Mesenchymal stem cell (in vitro differentiated cells and primary cell): ENCODE results near the gene RUSF1.

Experiments used
- DNase-seq: peaks from one replicate; pipeline ENCODE4 v3.0.0-alpha.2; 2013
- H2AFZ ChIP-seq: one replicate; pipeline ENCODE4 v1.6.1; 2013; ENCODE audit warnings: low read depth, mild to moderate bottlenecking, control low read depth, inconsistent platforms, low read length, moderate library complexity
- H2AK5ac ChIP-seq: 2 replicates; pipeline ENCODE4 v1.6.1; 2013; ENCODE audit warnings: low read length, moderate library complexity, mild to moderate bottlenecking, inconsistent platforms; ENCODE audit not compliant: severe bottlenecking
- H2BK120ac ChIP-seq: one replicate; pipeline ENCODE4 v1.6.1; 2013; ENCODE audit warnings: low read depth, mild to moderate bottlenecking, inconsistent platforms, low read length, moderate library complexity
- H2BK12ac ChIP-seq, 2 experiments: one replicate each; pipeline ENCODE4 v1.6.1; 2013; ENCODE audit warnings: inconsistent platforms in 2 of 2, low read length in 2 of 2, mild to moderate bottlenecking in 2 of 2, moderate library complexity in 2 of 2, control low read depth in 1 of 2
- H2BK15ac ChIP-seq: one replicate; pipeline ENCODE4 v1.6.1; 2013; ENCODE audit warnings: mild to moderate bottlenecking, low read depth, inconsistent platforms; ENCODE audit not compliant: poor library complexity, severe bottlenecking
- H2BK5ac ChIP-seq: 2 replicates; pipeline ENCODE4 v1.6.1; 2013; ENCODE audit warnings: low read depth, mild to moderate bottlenecking, low read length, control low read depth, inconsistent platforms; ENCODE audit not compliant: poor library complexity, severe bottlenecking
- H3K14ac ChIP-seq, 2 experiments: one replicate each; pipeline ENCODE4 v1.6.1; 2013; ENCODE audit warnings: inconsistent platforms in 2 of 2, low read length in 2 of 2, control low read depth in 1 of 2, mild to moderate bottlenecking in 1 of 2, moderate library complexity in 1 of 2
- H3K18ac ChIP-seq, 2 experiments: one replicate each; pipeline ENCODE4 v1.6.1; 2013; ENCODE audit warnings: inconsistent platforms in 2 of 2, low read length in 2 of 2, control low read depth in 1 of 2, low read depth in 1 of 2, mild to moderate bottlenecking in 1 of 2
- H3K23ac ChIP-seq, 2 experiments: one replicate each; pipeline ENCODE4 v1.6.1; 2013; ENCODE audit warnings: inconsistent platforms in 2 of 2, low read length in 2 of 2, mild to moderate bottlenecking in 2 of 2, moderate library complexity in 2 of 2, control low read depth in 1 of 2
- H3K27ac ChIP-seq: 2 replicates; pipeline ENCODE4 v1.5.1; 2013; ENCODE audit warnings: mild to moderate bottlenecking, moderate library complexity, low read length, control low read depth, inconsistent platforms; ENCODE audit not compliant: poor library complexity, severe bottlenecking
- H3K27me3 ChIP-seq, 2 experiments: 2 replicates each; pipeline versions ENCODE4 v1.6.1 to v1.7.0; 2013; ENCODE audit warnings: low read length in 2 of 2, mild to moderate bottlenecking in 2 of 2, moderate library complexity in 2 of 2, control low read depth in 1 of 2, inconsistent platforms in 1 of 2; ENCODE audit not compliant: control insufficient read depth in 1 of 2, insufficient read depth in 1 of 2
- H3K36me3 ChIP-seq, 2 experiments: 2 replicates each; pipeline versions ENCODE4 v1.6.1 to v1.7.0; 2013; ENCODE audit warnings: low read length in 2 of 2, control low read depth in 1 of 2, inconsistent platforms in 1 of 2, low read depth in 1 of 2, mild to moderate bottlenecking in 1 of 2; ENCODE audit not compliant: insufficient read depth in 2 of 2, control insufficient read depth in 1 of 2
- H3K4ac ChIP-seq, 2 experiments: one replicate each; pipeline ENCODE4 v1.6.1; 2013; ENCODE audit warnings: inconsistent platforms in 2 of 2, low read length in 2 of 2, mild to moderate bottlenecking in 2 of 2, moderate library complexity in 2 of 2, control low read depth in 1 of 2, low read depth in 1 of 2
- H3K4me1 ChIP-seq: 2 replicates; pipeline ENCODE4 v1.6.1; 2013; ENCODE audit warnings: low read depth, low read length, control low read depth; ENCODE audit not compliant: control insufficient read depth, insufficient read depth
- H3K4me2 ChIP-seq: 2 replicates; pipeline ENCODE4 v1.6.1; 2013; ENCODE audit warnings: low read length, mild to moderate bottlenecking, inconsistent platforms; ENCODE audit not compliant: poor library complexity, severe bottlenecking
- H3K4me3 ChIP-seq, 2 experiments: 2 replicates each; pipeline versions ENCODE4 v1.5.1 to v1.7.0; 2013; ENCODE audit warnings: low read length in 2 of 2, mild to moderate bottlenecking in 2 of 2, control low read depth in 1 of 2, low read depth in 1 of 2; ENCODE audit not compliant: insufficient read depth in 1 of 2
- H3K79me1 ChIP-seq: replicated peaks from 2 replicates; pipeline ENCODE4 v1.6.1; 2013; ENCODE audit warnings: mild to moderate bottlenecking, control low read depth, low read length, inconsistent platforms; ENCODE audit not compliant: poor library complexity, severe bottlenecking
- H3K9ac ChIP-seq: 2 replicates; pipeline ENCODE4 v1.7.0; 2013; ENCODE audit warnings: mild to moderate bottlenecking, low read length, moderate library complexity
- H3K9me3 ChIP-seq: 2 replicates; pipeline ENCODE4 v1.7.0; 2013; ENCODE audit warnings: mild to moderate bottlenecking, low read length; ENCODE audit not compliant: control insufficient read depth
- H4K8ac ChIP-seq: one replicate; pipeline ENCODE4 v1.6.1; 2013; ENCODE audit warnings: inconsistent platforms, mild to moderate bottlenecking, low read length, moderate library complexity
- H4K91ac ChIP-seq: one replicate; pipeline ENCODE4 v1.6.1; 2013; ENCODE audit warnings: mild to moderate bottlenecking, low read length, inconsistent platforms
- WGBS: methylation state at CpG from one replicate; pipeline ENCODE4 v1.1.7; 2013; ENCODE audit warnings: mixed read lengths; 5-methylcytosine and 5-hydroxymethylcytosine counted together

RUSF1 gene

GRCh38 chr16:31517800-31518402, 9.7 kb upstream of the RUSF1 start:
- Histone ChIP-seq H3K14ac (no peak overlapping the region), H2BK15ac (no peak overlapping the region), H3K9ac (no peak overlapping the region), H3K4me2 (no peak overlapping the region), H3K27me3 (no peaks in the 10 kb centered on the region), H3K4me3 (no peak overlapping the region), H2BK5ac (no peak overlapping the region), H4K8ac (no peak overlapping the region), H3K4me1 (no peaks in the 10 kb centered on the region), H2BK12ac (no peak overlapping the region), H4K91ac (no peak overlapping the region), H3K36me3 (no peaks in the 10 kb centered on the region), H3K79me1 (no peaks in the 10 kb centered on the region), H2BK120ac (no peak overlapping the region), H3K18ac (no peak overlapping the region), H2AK5ac (no peak overlapping the region), H3K4ac (no peak overlapping the region), H3K23ac (no peak overlapping the region), H3K9me3 (peaks cover under 1% of the 10 kb centered on the region), H2AFZ (no peak overlapping the region), H3K27ac (no peak overlapping the region)
- DNase-seq, result no peak
- WGBS, result 83% methylated on average over 3 of the region's 4 CpGs

DNA sequence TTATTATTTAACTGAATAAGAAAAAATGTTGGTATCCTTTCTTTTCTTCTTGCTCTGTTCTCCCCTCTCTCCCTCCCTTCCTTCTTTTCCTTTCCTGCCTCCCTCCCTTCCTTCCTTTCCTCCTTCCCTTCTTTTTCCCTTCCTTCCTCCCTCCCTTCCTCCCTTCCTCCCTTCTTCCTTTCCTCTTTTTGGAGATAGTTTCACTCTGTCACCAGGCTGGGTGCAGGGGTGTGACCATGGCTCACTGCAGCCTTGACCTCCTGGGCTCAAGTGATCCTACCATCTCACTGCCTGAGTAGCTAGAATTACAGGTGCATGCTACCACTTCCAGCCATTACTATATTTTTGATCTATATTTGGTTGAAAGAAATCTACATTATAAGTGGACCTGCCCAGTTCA, 5.7 kb upstream of the RUSF1 start:
- Histone ChIP-seq H2AK5ac (no peak overlapping the region), H3K79me1 (no peaks in the 10 kb centered on the region), H3K9ac (no peak overlapping the region), H3K14ac (no peak overlapping the region), H3K18ac (no peak overlapping the region), H3K9me3 (peaks cover 5% of the 10 kb centered on the region), H2BK120ac (no peak overlapping the region), H2BK12ac (no peak overlapping the region), H3K4me3 (no peak overlapping the region), H2BK5ac (no peak overlapping the region), H3K27ac (no peak overlapping the region), H3K4ac (no peak overlapping the region), H3K36me3 (no peaks in the 10 kb centered on the region), H3K27me3 (no peaks in the 10 kb centered on the region), H3K4me1 (peaks cover 1% of the 10 kb centered on the region), H2BK15ac (no peak overlapping the region), H4K8ac (no peak overlapping the region), H4K91ac (no peak overlapping the region), H3K4me2 (no peak overlapping the region), H2AFZ (no peak overlapping the region), H3K23ac (no peak overlapping the region)
- DNase-seq, result no peak

DNA sequence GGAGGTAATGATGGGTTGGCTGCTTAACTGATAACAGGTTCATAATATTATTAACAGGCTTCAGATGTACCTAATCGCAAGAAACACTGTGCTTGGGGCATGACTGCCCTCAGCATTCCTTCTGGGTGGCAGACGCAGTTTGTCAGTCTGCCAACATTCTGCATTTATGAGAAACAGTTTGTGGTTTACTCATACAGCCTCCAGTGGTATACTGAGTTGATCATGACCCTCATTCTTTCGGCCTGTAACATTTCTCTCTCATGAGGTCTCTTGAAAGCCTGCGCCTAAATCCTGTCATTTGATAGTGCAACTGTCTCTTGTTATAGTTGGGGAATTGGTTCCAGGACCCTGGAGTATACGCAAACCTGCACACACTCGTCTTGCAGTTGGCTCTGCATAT, 4.9 kb upstream of the RUSF1 start:
- peaks cover 1% of the 10 kb centered on the region for H3K4me1 ChIP-seq
- peaks cover 5% of the 10 kb centered on the region for H3K9me3 ChIP-seq
- no peak overlapping the region for H4K8ac ChIP-seq
- H3K27me3 ChIP-seq, result no peaks in the 10 kb centered on the region
- no peak overlapping the region for H2BK120ac ChIP-seq
- no peak overlapping the region for H2BK15ac ChIP-seq
- H2BK5ac ChIP-seq, result no peak overlapping the region
- H3K4me3 ChIP-seq, result no peak overlapping the region
- no peak overlapping the region for H3K18ac ChIP-seq
- H2AK5ac ChIP-seq, result no peak overlapping the region
- no peaks in the 10 kb centered on the region for H3K79me1 ChIP-seq
- no peak overlapping the region for H3K27ac ChIP-seq
- H3K4me2 ChIP-seq, result no peak overlapping the region
- H2BK12ac ChIP-seq, result no peak overlapping the region
- H3K23ac ChIP-seq, result no peak overlapping the region
- peak; percentile 3 for DNase-seq
- no peak overlapping the region for H3K4ac ChIP-seq
- H3K36me3 ChIP-seq, result no peaks in the 10 kb centered on the region
- H2AFZ ChIP-seq, result no peak overlapping the region
- 88% methylated on average over 6 of the region's 6 CpGs for WGBS
- H3K14ac ChIP-seq, result no peak overlapping the region
- H3K9ac ChIP-seq, result no peak overlapping the region
- no peak overlapping the region for H4K91ac ChIP-seq

GRCh38 chr16:31508706-31509195, 560 bp upstream of the RUSF1 start:
- Histone ChIP-seq H3K4ac (peak overlapping the region; percentile 98 to 99), H3K18ac (peak overlapping the region; percentile 98), H3K79me1 (peaks cover 16% of the 10 kb centered on the region), H3K23ac (peak overlapping the region in 1 of 2 experiments; percentile 100), H3K27me3 (no peaks in the 10 kb centered on the region), H2BK12ac (no peak overlapping the region), H3K4me2 (peak overlapping the region; percentile 89), H3K36me3 (peaks cover 6 to 21% of the 10 kb centered on the region in 2 experiments), H2BK5ac (peak overlapping the region; percentile 98), H2BK15ac (no peak overlapping the region), H3K27ac (peak overlapping the region; percentile 73), H2AK5ac (peak overlapping the region; percentile 90), H3K14ac (no peak overlapping the region), H2AFZ (peak overlapping the region; percentile 89), H3K4me1 (peaks cover 4% of the 10 kb centered on the region), H3K9me3 (peaks cover 5% of the 10 kb centered on the region), H3K4me3 (peak overlapping the region; percentile 94 to 97), H4K91ac (no peak overlapping the region), H2BK120ac (peak overlapping the region; percentile 42), H3K9ac (peak overlapping the region; percentile 98), H4K8ac (peak overlapping the region; percentile 99)
- DNase-seq, result no peak
- 61% methylated on average over 4 of the region's 6 CpGs for WGBS
